Left ventricle myocardium superior (tissue), 1 donor: ENCODE data around the gene SLC39A11. TPM values are rescaled to one million over a fixed set of nuclear protein-coding genes. Genes with fewer than 3 reads are reported as not detected.
"Not testable (repeated sequence)": the region's sequence is repeated elsewhere in the genome, so short reads cannot be mapped to it uniquely, and the experiment has no call there.

Source experiments
- ATAC-seq: fragments of 200-7000 bp; cut with Tn5 transposase; one replicate; pipeline ENCODE4 v1.9.1; 2020; ENCODE audit warnings: mild to moderate bottlenecking, moderate library complexity
- DNase-seq: peaks from one replicate; pipeline ENCODE4 v3.0.0-alpha.2; 2020
- intact Hi-C: fragments of 100-400 bp; cut with micrococcal nuclease; formaldehyde crosslinking; loops from one replicate; pipeline ENCODE4 v1.11.0; 2022
- total RNA-seq: library from RNA; stranded (reverse); fragmentation: NEBNext Ultra II Directional; extraction: Animal tissue kit (Norgen Biotek cat#: 25700); gene quantifications from one replicate; pipeline ENCODE4 v1.2.1, GENCODE V29; 2021
- donor health status: DM: no; HTN: yes; CAD: no; lungs with severe emphysema.

Gene SLC39A11
- total RNA-seq, 1 donor from 2014 or later, result 5.4 TPM

- intact Hi-C loops, result loop anchor here (10.0 kb wide), 2 partner anchors 435 to 465 kb away; no protein-coding TSS in a partner anchor
- DNase-seq, result no peak
- ATAC-seq, result no peak
These were observed 372.7 kb downstream of the SLC39A11 start for GRCh38 chr17:72719578-72720493.

GRCh38 chr17:72719206-72719577 lies 373.3 kb downstream of the SLC39A11 start:
- DNase-seq, result no peak
- intact Hi-C loops, result no loop called here
- no peak for ATAC-seq

- intact Hi-C loops, result no loop called here
- no peak for ATAC-seq
These were observed 374.8 kb downstream of the SLC39A11 start for GRCh38 chr17:72717676-72718075.

GRCh38 chr17:72717276-72717675 lies 375.2 kb downstream of the SLC39A11 start:
- intact Hi-C loops, result no loop called here
- DNase-seq (no peak), ATAC-seq (no peak)

More at GRCh38 chr17:72717676-72718075, 374.8 kb downstream of the SLC39A11 start:
- no peak for DNase-seq

GRCh38 chr17:72715906-72716572 lies 376.4 kb downstream of the SLC39A11 start:
- ATAC-seq, result peak; percentile 46
- intact Hi-C loops, result no loop called here
- no peak for DNase-seq

GRCh38 chr17:72714357-72714966 lies 378.0 kb downstream of the SLC39A11 start:
- intact Hi-C loops, result no loop called here
- no peak for DNase-seq
- no peak for ATAC-seq

GRCh38 chr17:72713701-72714100 lies 378.8 kb downstream of the SLC39A11 start:
- intact Hi-C loops, result no loop called here
- no peak for DNase-seq
- ATAC-seq, result no peak

- intact Hi-C loops, result no loop called here
These were observed 380.8 kb downstream of the SLC39A11 start for GRCh38 chr17:72711521-72712310.

GRCh38 chr17:72710834-72711233 lies 381.7 kb downstream of the SLC39A11 start:
- DNase-seq (no peak), ATAC-seq (no peak)
- intact Hi-C loops, result no loop called here

More at GRCh38 chr17:72711521-72712310, 380.8 kb downstream of the SLC39A11 start:
- DNase-seq (no peak), ATAC-seq (no peak)

- DNase-seq (no peak), ATAC-seq (no peak)
- intact Hi-C loops, result no loop called here
These were observed 382.3 kb downstream of the SLC39A11 start for GRCh38 chr17:72710202-72710601.

- intact Hi-C loops, ATAC-seq, DNase-seq: not testable (repeated sequence)
These were observed 383.8 kb downstream of the SLC39A11 start for GRCh38 chr17:72708682-72709081.

- no peak for ATAC-seq
- DNase-seq, result no peak
- intact Hi-C loops, result no loop called here
These were observed 384.6 kb downstream of the SLC39A11 start for GRCh38 chr17:72707881-72708280.

GRCh38 chr17:72706396-72706981 lies 386.0 kb downstream of the SLC39A11 start:
- ATAC-seq, result no peak
- no peak for DNase-seq
- intact Hi-C loops, result no loop called here

GRCh38 chr17:72705905-72706395 lies 386.5 kb downstream of the SLC39A11 start:
- DNase-seq, result no peak
- ATAC-seq, result no peak
- intact Hi-C loops, result no loop called here

GRCh38 chr17:72702998-72703397 lies 389.5 kb downstream of the SLC39A11 start:
- DNase-seq (no peak), ATAC-seq (no peak)
- intact Hi-C loops, result no loop called here

- intact Hi-C loops, result no loop called here
- DNase-seq (no peak), ATAC-seq (no peak)
These were observed 390.3 kb downstream of the SLC39A11 start for GRCh38 chr17:72702136-72702735.

- intact Hi-C loops, result no loop called here
- no peak for DNase-seq
- ATAC-seq, result no peak
These were observed 392.3 kb downstream of the SLC39A11 start for GRCh38 chr17:72700226-72700625.

GRCh38 chr17:72699545-72699944 lies 392.9 kb downstream of the SLC39A11 start:
- ATAC-seq, result peak; percentile 45
- no peak for DNase-seq
- intact Hi-C loops, result no loop called here
